BE2C (cell line): Measurements from ENCODE around the gene AASDHPPT. TPM values are rescaled to one million over a fixed set of nuclear protein-coding genes. Genes with fewer than 3 reads are reported as not detected.

Experiments
- DNase-seq: peaks from one replicate; pipeline ENCODE4 v3.0.0-alpha.2; 2020
- H3K27me3 ChIP-seq: fragments of 250-450 bp; sonication (Bioruptor Pico); 2 replicates; pipeline ENCODE4 v1.5.1; 2020; ENCODE audit warnings: mild to moderate bottlenecking
- H3K36me3 ChIP-seq: fragments of 250-450 bp; sonication (Bioruptor Pico); 2 replicates; pipeline ENCODE4 v1.5.1; 2020; ENCODE audit warnings: mild to moderate bottlenecking
- H3K4me1 ChIP-seq: fragments of 250-450 bp; sonication (Bioruptor Pico); 2 replicates; pipeline ENCODE4 v1.5.1; 2020
- H3K4me3 ChIP-seq: 2 replicates; pipeline ENCODE4 v1.5.1; 2011; ENCODE audit warnings: low read depth, low read length
- H3K9me3 ChIP-seq: fragments of 250-450 bp; sonication (Bioruptor Pico); 2 replicates; pipeline ENCODE4 v1.5.1; 2020
- CTCF ChIP-seq: IDR thresholded peaks from 2 replicates; pipeline ENCODE4 v1.5.1; 2012; ENCODE audit warnings: mild to moderate bottlenecking, low read depth, low read length
- polyA plus RNA-seq: library from polyadenylated mRNA; unstranded; fragments of >200 nt; gene quantifications from one replicate; pipeline ENCODE4 v1.2.1, GENCODE V29; 2012; ENCODE audit warnings: low read depth, missing spikeins; ENCODE audit not compliant: insufficient read length, insufficient read depth

AASDHPPT gene, protein sequence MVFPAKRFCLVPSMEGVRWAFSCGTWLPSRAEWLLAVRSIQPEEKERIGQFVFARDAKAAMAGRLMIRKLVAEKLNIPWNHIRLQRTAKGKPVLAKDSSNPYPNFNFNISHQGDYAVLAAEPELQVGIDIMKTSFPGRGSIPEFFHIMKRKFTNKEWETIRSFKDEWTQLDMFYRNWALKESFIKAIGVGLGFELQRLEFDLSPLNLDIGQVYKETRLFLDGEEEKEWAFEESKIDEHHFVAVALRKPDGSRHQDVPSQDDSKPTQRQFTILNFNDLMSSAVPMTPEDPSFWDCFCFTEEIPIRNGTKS
- 81.6 TPM for polyA plus RNA-seq

DNA sequence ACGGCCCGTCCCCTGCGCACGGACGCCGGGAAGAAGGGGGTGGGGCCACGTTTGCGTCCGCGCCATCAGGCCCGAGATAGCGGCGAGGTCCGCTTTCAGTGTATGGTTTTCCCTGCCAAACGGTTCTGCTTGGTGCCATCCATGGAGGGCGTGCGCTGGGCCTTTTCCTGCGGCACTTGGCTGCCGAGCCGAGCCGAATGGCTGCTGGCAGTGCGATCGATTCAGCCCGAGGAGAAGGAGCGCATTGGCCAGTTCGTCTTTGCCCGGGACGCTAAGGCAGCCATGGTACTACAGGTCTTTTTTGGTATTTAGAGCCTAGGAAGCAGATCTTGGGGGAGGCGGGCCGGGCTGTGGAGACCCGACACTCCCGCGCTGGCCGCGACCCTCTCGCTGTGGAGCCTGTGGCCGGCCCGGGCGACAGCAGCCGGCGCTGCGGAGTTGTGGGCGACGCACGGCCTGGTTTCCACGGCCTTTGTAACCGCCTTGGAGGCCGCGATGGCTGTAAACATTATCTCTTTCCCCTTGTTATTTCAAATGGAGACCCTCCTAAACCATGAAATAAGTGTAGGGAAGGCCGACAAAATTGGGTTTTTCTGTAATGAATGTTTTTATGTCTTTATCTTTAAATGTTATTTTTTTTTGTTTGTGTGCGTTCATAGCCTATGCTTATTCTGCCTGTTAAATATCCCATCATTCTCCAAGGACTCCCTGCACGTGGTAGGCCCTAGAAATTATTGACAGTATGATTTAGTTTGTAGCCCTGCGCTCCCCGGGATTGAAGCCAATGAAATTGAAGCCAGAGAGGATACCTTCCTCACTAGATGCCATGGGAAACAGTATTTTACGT, at the start of gene AASDHPPT:
Gene AASDHPPT (plus strand): TSS at position 54 of the 847 bp plus-strand sequence. CDS start 49 bp downstream, at position 103.
- Histone ChIP-seq H3K36me3 (peaks cover 30% of the 10 kb centered on the region), H3K9me3 (no peaks in the 10 kb centered on the region), H3K27me3 (no peaks in the 10 kb centered on the region), H3K4me1 (no peaks in the 10 kb centered on the region), H3K4me3 (peak within 1 kb of the TSS; percentile 87)
- TF ChIP-seq CTCF: no peak
- DNase-seq: peak; percentile 37

DNA sequence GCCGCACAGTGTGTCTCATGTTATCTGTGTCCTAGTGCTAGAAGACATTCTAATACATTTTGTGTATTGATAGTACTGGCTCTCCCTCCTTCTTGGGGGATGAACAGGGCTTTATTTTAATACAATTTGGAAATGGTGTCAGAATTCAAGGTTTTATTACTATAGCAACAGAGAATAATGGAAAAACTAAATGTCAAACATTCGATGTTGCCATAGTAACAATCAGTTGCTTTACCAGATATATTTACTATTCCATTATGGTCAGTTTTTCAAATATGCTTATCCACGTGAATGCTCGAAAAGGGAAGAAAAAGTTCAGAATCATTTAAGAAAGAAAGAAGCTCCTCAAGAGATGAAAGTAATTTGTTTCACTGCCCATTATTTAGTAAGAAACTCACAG, 46.9 kb upstream of the AASDHPPT start:
- no peak for TF ChIP-seq CTCF
- no peaks in the 10 kb centered on the region for H3K9me3 ChIP-seq
- no peaks in the 10 kb centered on the region for H3K36me3 ChIP-seq
- no peaks in the 10 kb centered on the region for H3K27me3 ChIP-seq
- no peak overlapping the region for H3K4me3 ChIP-seq
- H3K4me1 ChIP-seq: no peaks in the 10 kb centered on the region; the same call in 1 of the 2 replicates
- no peak for DNase-seq

DNA sequence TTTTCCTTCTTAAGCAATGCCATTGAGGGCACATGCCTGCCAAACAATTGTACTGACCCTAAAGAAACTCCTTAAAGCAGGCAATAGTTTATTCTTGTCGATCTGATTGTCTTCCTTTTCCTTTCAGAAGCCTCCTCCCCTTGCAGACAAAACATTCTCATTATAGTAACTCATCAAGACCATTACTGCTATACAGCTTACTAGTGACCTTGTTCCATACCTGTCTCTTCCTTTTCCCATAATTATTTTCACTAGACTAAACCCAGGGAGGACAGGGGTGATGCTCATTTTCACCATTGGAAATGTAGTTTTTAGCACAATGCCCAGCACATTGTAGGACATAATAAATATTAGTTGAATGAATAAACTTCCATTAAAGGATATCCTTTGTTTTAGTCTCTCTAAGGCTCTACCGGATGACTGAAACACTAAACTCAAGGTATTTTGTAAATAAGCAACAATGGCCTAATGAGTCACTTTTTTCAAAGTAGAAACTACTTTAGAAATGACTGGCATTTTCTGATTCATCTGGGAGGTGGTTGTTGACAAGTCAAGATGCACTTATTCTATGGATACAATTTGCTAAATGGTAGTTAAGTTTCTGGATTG, 46.2 kb upstream of the AASDHPPT start:
- Histone ChIP-seq H3K27me3 (no peaks in the 10 kb centered on the region), H3K4me3 (no peak overlapping the region), H3K4me1 (no peaks in the 10 kb centered on the region; the same call in 1 of the 2 replicates), H3K9me3 (no peaks in the 10 kb centered on the region), H3K36me3 (no peaks in the 10 kb centered on the region)
- TF ChIP-seq CTCF: no peak
- DNase-seq: no peak

- no peaks in the 10 kb centered on the region for H3K36me3 ChIP-seq
- no peaks in the 10 kb centered on the region for H3K27me3 ChIP-seq
- TF ChIP-seq CTCF: no peak
- no peaks in the 10 kb centered on the region for H3K9me3 ChIP-seq
- DNase-seq: no peak
- no peak overlapping the region for H3K4me3 ChIP-seq
- no peaks in the 10 kb centered on the region; the same call in 1 of the 2 replicates for H3K4me1 ChIP-seq
Observed at GRCh38 chr11:106031936-106032335, 45.5 kb upstream of the AASDHPPT start.

DNA sequence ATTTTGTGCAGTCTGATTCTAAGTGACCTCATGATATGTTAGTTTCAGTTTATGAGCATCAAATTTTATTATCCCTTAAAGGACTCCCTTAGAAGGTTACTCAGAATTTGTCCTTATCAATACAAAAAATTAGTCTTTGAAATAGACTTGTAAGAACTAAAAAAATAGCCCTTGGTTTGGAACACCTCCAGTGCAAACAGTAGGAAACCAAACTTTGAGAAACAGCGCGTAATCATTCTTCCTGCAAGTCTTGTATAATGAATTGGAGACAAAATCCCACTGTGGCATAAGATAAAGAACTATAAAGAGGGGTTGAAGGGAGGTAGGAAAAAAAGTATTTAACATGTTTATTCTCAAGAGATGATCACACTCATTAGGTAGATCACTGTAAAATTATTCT, 44.6 kb upstream of the AASDHPPT start:
- DNase-seq: no peak
- no peak for TF ChIP-seq CTCF
- Histone ChIP-seq H3K4me1 (no peaks in the 10 kb centered on the region; the same call in 1 of the 2 replicates), H3K36me3 (no peaks in the 10 kb centered on the region), H3K9me3 (no peaks in the 10 kb centered on the region), H3K27me3 (no peaks in the 10 kb centered on the region), H3K4me3 (no peak overlapping the region)
